Mesothelial cell of epicardium (in vitro differentiated cells): ENCODE measurements around the gene JSRP1. TPM values are rescaled to one million over a fixed set of nuclear protein-coding genes. Genes with fewer than 3 reads are reported as not detected.

Experiments used
- DNase-seq, 2 experiments: peaks; one replicate each; pipeline ENCODE4 v3.0.0; 2021; ENCODE audit warnings: low spot score in 2 of 2; ENCODE audit not compliant: unreplicated experiment in 2 of 2
- H3K27ac Mint-ChIP-seq: 2 replicates; pipeline ENCODE4 v1.8.0; 2021; ENCODE audit warnings: mixed read lengths
- H3K27me3 Mint-ChIP-seq: 2 replicates; pipeline ENCODE4 v1.8.0; 2021; ENCODE audit warnings: low read depth, mixed read lengths
- H3K36me3 Mint-ChIP-seq: 2 replicates; pipeline ENCODE4 v1.8.0; 2021; ENCODE audit warnings: mixed read lengths
- H3K4me1 Mint-ChIP-seq: 2 replicates; pipeline ENCODE4 v1.8.0; 2021; ENCODE audit warnings: mixed read lengths
- H3K4me3 Mint-ChIP-seq: 2 replicates; pipeline ENCODE4 v1.8.0; 2021; ENCODE audit warnings: mild to moderate bottlenecking, moderate library complexity, mixed read lengths
- H3K9me3 Mint-ChIP-seq: 2 replicates; pipeline ENCODE4 v1.8.0; 2021; ENCODE audit warnings: mixed read lengths
- total RNA-seq: library from RNA; stranded (reverse); gene quantifications from 3 replicates; pipeline ENCODE4 v1.2.1, GENCODE V29; 2021
- TF ChIP-seq, protein P1 (sequence below): fragments of 200-600 bp; sonication (generic); IDR thresholded peaks from one replicate; pipeline ENCODE4 v1.5.0; 2021; ENCODE audit warnings: antibody characterized with exemption; ENCODE audit not compliant: unreplicated experiment

The JSRP1 gene
- total RNA-seq, 1 donor from 2014 or later: 0.80 TPM

DNA sequence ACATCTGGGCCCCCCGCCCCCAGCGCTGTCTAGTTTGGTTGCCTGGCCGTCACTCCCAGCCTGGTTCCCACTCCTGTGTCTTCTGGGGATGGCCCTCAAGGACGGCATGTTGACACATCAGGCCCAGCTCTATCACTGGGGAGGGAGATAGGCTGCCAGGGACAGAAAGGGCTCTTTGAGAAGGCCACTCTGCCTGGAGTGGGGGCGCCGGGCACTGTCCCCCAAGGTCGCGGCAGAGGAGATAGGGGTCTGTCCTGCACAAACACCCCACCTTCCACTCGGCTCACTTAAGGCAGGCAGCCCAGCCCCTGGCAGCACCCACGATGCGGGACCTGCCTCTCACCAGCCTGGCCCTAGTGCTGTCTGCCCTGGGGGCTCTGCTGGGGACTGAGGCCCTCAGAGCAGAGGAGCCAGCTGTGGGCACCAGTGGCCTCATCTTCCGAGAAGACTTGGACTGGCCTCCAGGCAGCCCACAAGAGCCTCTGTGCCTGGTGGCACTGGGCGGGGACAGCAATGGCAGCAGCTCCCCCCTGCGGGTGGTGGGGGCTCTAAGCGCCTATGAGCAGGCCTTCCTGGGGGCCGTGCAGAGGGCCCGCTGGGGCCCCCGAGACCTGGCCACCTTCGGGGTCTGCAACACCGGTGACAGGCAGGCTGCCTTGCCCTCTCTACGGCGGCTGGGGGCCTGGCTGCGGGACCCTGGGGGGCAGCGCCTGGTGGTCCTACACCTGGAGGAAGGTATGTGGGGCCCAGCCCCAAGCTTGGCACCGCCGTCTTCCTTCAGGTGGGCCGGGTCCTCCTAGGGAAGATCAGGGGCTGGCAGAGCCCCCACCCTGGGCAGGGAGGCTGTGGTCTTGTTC is 7.0 kb downstream of the JSRP1 start, which contains the start of gene AMH:
TSS of gene AMH (plus strand) at position 314 of the 857 bp plus-strand sequence. CDS start at position 324, 10 bp downstream.
- Mint-ChIP-seq H3K36me3 (peaks cover 4% of the 10 kb centered on the region), H3K27me3 (peaks cover 17% of the 10 kb centered on the region), H3K27ac (peak within 1 kb of the TSS; percentile 59), H3K4me3 (no peak within 1 kb of the TSS), H3K9me3 (no peaks in the 10 kb centered on the region), H3K4me1 (peaks cover 3% of the 10 kb centered on the region)
- TF ChIP-seq, protein P1, sequence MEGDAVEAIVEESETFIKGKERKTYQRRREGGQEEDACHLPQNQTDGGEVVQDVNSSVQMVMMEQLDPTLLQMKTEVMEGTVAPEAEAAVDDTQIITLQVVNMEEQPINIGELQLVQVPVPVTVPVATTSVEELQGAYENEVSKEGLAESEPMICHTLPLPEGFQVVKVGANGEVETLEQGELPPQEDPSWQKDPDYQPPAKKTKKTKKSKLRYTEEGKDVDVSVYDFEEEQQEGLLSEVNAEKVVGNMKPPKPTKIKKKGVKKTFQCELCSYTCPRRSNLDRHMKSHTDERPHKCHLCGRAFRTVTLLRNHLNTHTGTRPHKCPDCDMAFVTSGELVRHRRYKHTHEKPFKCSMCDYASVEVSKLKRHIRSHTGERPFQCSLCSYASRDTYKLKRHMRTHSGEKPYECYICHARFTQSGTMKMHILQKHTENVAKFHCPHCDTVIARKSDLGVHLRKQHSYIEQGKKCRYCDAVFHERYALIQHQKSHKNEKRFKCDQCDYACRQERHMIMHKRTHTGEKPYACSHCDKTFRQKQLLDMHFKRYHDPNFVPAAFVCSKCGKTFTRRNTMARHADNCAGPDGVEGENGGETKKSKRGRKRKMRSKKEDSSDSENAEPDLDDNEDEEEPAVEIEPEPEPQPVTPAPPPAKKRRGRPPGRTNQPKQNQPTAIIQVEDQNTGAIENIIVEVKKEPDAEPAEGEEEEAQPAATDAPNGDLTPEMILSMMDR: no peak
- no peak for DNase-seq

GRCh38 chr19:2248136-2249009 is 7.8 kb downstream of the JSRP1 start:
- H3K36me3 Mint-ChIP-seq: peaks cover 4% of the 10 kb centered on the region
- H3K27ac Mint-ChIP-seq: peak overlapping the region; percentile 59
- H3K9me3 Mint-ChIP-seq: no peaks in the 10 kb centered on the region
- no peaks in the 10 kb centered on the region for H3K4me1 Mint-ChIP-seq
- TF ChIP-seq, protein P1: no peak
- DNase-seq: no peak
- no peak overlapping the region for H3K4me3 Mint-ChIP-seq
- peaks cover 10% of the 10 kb centered on the region for H3K27me3 Mint-ChIP-seq

GRCh38 chr19:2247433-2248101 is 8.7 kb downstream of the JSRP1 start:
- no peaks in the 10 kb centered on the region for H3K9me3 Mint-ChIP-seq
- no peaks in the 10 kb centered on the region for H3K4me1 Mint-ChIP-seq
- peaks cover 2% of the 10 kb centered on the region for H3K27me3 Mint-ChIP-seq
- peaks cover 3% of the 10 kb centered on the region for H3K36me3 Mint-ChIP-seq
- H3K4me3 Mint-ChIP-seq: no peak overlapping the region
- TF ChIP-seq, protein P1: no peak
- H3K27ac Mint-ChIP-seq: no peak overlapping the region
- DNase-seq: no peak

DNA sequence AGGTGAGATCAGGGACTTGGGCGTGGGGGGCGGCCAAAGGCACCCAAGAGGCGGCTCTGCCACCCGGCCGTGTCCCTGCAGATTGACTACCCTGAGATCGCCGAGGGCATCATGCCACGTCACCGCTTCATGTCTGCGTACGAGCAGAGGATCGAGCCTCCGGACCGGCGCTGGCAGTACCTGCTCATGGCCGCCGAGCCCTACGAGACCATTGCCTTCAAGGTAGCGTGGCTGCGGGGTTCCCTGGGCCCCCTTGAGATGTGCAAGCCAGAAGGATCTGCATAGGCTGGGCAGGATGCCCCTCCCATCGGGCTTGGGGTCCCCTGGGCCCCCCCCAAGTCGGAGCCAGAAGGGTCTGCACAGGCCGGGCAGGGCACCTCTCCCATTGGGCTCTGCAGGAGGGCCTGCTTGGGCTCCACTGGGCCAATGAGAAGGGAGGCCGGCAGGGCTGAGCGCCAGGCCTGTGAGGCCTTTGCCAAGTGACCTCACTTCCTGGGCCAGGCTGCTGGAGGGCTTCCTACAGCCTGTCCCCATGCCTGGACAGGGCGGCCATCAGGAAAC is 9.3 kb downstream of the JSRP1 start:
- Mint-ChIP-seq H3K36me3 (peaks cover 2% of the 10 kb centered on the region), H3K9me3 (no peaks in the 10 kb centered on the region), H3K27me3 (no peaks in the 10 kb centered on the region), H3K27ac (no peak overlapping the region), H3K4me3 (no peak overlapping the region), H3K4me1 (peaks cover 3% of the 10 kb centered on the region)
- no peak for DNase-seq
- TF ChIP-seq, protein P1: no peak

DNA sequence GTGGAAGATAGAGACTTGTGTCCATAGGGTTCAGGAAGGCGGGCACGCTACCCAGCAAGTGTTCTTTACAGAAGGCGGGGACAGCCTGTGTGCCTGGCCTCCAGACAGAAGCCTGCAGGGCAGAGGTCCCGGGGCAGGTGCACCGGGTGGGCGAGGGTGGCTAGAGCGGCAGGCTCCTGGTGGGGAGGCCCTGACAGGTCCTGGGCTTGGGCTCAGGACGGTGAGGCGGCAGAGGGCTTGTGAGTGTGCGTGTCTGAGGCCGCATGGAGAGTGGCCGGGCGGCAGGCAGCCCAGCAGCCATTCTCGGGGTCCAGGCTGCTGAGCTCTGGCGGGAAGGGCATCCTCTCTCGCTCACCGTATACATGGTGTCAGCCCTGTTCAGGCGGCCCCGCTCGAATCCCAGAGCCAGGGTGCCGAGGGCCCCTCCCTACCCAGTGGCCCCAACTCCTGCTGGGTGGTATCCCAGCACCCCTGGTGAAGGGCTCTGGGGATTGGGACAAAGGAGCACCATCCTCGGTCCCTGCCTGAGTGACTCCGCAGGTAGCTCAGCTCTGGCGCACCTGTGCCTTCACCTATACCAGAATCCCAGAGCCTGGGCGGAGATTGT is 10.1 kb downstream of the JSRP1 start:
- Mint-ChIP-seq H3K36me3 (peaks cover 2% of the 10 kb centered on the region), H3K27ac (no peak overlapping the region), H3K9me3 (no peaks in the 10 kb centered on the region), H3K27me3 (no peaks in the 10 kb centered on the region), H3K4me3 (no peak overlapping the region), H3K4me1 (peaks cover 9% of the 10 kb centered on the region)
- TF ChIP-seq, protein P1: no peak
- no peak for DNase-seq
